ENCODE results near the gene RPN1.
"Not testable (repeated sequence)": the region's sequence is repeated elsewhere in the genome, so short reads cannot be mapped to it uniquely, and the experiment has no call there.

The RPN1 gene

GRCh38 chr3:128607710-128608048, 42.9 kb downstream of the RPN1 start:
- DNase-seq, result no peak

GRCh38 chr3:128606094-128606493, 44.5 kb downstream of the RPN1 start:
- no peak for DNase-seq

GRCh38 chr3:128605091-128606046, 45.2 kb downstream of the RPN1 start:
- DNase-seq, result no peak

GRCh38 chr3:128603811-128604775, 46.5 kb downstream of the RPN1 start:
- no peak for DNase-seq

GRCh38 chr3:128603313-128603712, 47.3 kb downstream of the RPN1 start:
- DNase-seq, result no peak

- no peak for DNase-seq
These were observed 51.5 kb downstream of the RPN1 start for GRCh38 chr3:128598884-128599664.

- DNase-seq, result no peak
These were observed 52.7 kb downstream of the RPN1 start for GRCh38 chr3:128597900-128598299.

GRCh38 chr3:128592864-128593263, 57.8 kb downstream of the RPN1 start:
- DNase-seq, result no peak

- DNase-seq, result peak; percentile 58
These were observed 58.7 kb downstream of the RPN1 start for GRCh38 chr3:128591738-128592426.

- no peak for DNase-seq
These were observed 59.7 kb downstream of the RPN1 start for GRCh38 chr3:128590948-128591347.

GRCh38 chr3:128589985-128590384, 60.6 kb downstream of the RPN1 start:
- DNase-seq, result not testable (repeated sequence)

- DNase-seq, result no peak
These were observed 62.5 kb downstream of the RPN1 start for GRCh38 chr3:128588147-128588546.

- no peak for DNase-seq
These were observed 63.2 kb downstream of the RPN1 start for GRCh38 chr3:128587391-128587790.

GRCh38 chr3:128586932-128587331, 63.7 kb downstream of the RPN1 start:
- DNase-seq, result not testable (repeated sequence)

GRCh38 chr3:128586391-128586790, 64.2 kb downstream of the RPN1 start:
- DNase-seq, result not testable (repeated sequence)

GRCh38 chr3:128585974-128586373, 64.6 kb downstream of the RPN1 start:
- no peak for DNase-seq

- no peak for DNase-seq
These were observed 65.4 kb downstream of the RPN1 start for GRCh38 chr3:128585189-128585588.

- peak; percentile 78 for DNase-seq
These were observed 66.1 kb downstream of the RPN1 start for GRCh38 chr3:128584412-128585020.

- DNase-seq, result no peak
These were observed 69.1 kb downstream of the RPN1 start for GRCh38 chr3:128581566-128581965.

- DNase-seq, result no peak
These were observed 70.7 kb downstream of the RPN1 start for GRCh38 chr3:128579927-128580326.

- no peak for DNase-seq
These were observed 72.3 kb downstream of the RPN1 start for GRCh38 chr3:128578346-128578745.

- DNase-seq, result no peak
These were observed 72.9 kb downstream of the RPN1 start for GRCh38 chr3:128577711-128578110.
